ENCODE results near the gene SLC19A1.
"Not testable (repeated sequence)": the region's sequence is repeated elsewhere in the genome, so short reads cannot be mapped to it uniquely, and the experiment has no call there.

SLC19A1 gene

DNA sequence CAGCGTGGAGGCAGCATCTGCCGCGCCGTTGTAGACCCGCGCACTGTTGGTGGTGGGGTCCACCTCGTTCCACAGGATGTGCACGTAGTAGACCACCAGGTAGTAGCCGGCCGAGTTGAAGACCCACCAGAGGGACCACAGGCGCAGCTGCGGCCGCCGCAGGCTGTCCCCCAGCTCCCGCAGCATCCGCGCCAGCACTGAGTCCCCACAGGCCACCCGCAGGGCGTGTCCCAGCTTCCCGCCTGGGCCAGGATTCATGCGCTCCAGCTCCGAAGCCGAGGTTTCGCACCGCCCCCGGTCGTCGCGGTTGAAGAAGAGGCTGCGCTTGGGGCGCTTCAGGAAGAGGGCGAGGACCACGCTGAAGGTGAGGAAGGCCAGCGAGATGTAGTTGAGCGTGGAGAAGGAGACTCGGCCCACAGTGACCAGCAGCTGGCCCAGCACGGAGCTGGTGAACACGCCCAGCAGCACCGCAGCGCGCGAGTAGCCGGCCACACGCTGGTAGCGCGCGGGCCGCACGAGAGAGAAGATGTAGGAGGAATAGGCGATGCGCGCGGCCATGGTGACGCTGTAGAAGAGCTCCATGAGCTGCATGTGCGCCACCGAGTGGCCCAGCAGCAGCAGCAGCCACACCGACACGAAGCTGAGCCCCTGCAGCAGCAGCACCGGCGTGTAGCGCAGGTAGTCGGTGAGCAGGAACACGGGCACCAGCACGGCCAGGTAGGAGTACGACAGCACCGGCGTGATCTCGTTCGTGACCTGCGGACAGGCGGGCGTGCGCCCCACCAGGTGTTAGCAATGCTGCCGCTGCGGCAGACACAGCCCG, 10.6 kb downstream of the SLC19A1 start:
- DNase-seq = no peak

- DNase-seq = not testable (repeated sequence)
Measured at GRCh38 chr21:45531114-45531392, 11.2 kb downstream of the SLC19A1 start.

- no peak for DNase-seq
Measured at GRCh38 chr21:45530423-45531113, 11.7 kb downstream of the SLC19A1 start.

DNA sequence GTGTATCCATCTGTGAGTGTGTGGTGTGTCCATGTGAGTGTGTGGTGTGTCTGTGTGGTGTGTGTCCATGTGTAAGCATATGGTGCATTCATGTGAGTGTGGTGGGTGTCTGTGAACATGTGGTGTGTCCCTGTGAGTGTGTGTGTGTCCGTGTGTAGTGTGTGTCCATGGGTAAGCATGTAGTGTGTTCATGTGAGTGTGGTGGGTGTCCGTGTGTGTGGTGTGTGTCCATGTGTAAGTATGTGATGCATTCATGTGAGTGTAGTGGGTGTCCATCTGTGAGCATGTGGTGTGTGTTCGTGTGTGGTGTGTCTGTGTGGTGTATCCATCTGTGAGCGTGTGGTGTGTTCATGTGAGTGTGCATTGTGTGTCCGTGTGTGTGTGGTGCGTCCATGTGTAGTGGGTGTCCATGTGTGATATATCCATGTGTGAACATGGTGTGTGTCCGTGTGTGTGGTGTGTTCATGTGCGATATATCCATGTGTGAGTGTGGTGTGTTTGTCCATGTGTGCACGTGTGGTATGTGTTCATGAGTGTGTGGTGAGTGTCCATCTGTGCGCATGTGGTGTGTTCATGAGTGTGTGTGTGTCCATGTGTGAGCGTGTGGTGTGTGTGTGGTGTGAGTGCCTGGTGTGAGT, 12.3 kb downstream of the SLC19A1 start:
- DNase-seq = no peak

GRCh38 chr21:45528981-45529784, 13.1 kb downstream of the SLC19A1 start:
- DNase-seq = no peak

GRCh38 chr21:45528028-45528705, 14.1 kb downstream of the SLC19A1 start:
- no peak for DNase-seq

- not testable (repeated sequence) for DNase-seq
Measured at GRCh38 chr21:45527151-45527999, 14.9 kb downstream of the SLC19A1 start.

DNA sequence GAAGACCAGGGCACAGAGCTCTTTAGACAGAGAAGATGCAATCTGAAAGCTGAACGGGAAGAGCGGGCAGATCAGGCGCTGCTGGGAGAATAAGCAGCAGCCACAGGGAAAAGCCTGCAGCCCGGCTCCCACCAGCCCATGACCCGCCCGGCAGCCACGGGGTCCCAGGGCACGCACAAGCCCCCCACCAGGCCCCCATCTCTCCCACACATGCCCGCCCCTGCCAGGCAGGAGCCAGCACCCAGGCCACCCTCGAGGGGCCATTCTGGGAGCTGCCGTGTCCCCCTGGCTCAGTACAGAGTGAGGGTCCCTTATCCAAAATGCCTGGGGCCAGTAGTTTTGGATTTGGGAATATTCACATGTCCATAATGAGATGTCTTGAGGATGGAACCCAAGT, 16.3 kb downstream of the SLC19A1 start:
- DNase-seq = no peak

DNA sequence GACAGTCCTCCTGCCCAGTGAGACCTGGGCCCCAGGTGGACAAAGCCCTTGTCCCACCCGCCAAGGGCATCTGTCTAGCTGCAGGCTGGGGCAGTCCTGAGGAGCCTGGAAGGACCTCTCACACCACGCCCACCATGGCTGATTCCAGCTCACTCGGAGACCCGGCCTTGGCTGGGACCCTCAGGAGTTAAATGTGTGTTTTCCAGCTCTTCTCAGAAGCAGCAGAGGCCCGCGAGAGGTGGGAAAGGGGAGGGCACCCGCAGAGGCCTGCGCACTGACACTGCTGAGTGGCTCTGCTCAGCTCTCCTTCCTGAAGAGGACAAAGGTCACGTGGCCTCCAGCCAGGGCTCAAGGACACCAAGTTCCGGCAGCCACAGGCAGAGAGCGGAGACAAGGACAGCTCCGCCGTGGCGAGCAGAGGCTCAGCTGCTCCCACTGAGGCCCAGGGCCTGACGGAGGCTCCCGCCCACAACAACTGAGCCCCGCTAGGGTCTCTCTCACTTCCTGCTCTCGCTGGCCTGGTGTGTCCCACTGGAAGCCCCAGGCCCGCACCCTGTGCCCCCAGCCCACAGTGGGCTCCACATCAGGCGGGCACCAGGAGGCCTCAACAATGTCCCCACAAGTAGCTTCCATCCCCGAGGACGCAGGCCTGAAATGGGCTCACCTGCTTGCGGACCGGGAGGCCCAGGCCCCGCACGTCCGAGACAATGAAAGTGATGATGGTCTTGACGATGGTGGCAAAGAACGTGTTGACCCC, 16.9 kb downstream of the SLC19A1 start:
- DNase-seq = no peak

DNA sequence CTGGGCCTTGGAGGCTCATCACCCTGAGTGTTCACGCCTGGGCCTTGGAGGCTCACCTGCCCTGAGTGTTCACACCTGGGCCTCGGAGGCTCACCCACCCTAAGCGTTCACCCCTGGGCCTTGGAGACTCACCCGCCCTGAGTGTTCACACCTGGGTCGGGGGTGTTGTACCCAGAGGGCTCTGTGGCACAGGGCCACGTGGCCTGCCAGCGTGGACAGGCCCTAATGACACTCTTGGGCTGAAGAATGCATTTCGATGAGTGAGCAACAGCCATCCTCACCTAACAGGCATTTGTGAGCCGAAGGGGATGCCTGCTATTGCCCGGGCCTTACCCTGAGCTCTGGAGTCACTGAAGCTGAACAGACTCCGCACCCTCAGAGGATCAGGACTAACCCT, 17.5 kb downstream of the SLC19A1 start:
- DNase-seq = no peak

GRCh38 chr21:45523411-45524101, 18.7 kb downstream of the SLC19A1 start:
- no peak for DNase-seq

DNA sequence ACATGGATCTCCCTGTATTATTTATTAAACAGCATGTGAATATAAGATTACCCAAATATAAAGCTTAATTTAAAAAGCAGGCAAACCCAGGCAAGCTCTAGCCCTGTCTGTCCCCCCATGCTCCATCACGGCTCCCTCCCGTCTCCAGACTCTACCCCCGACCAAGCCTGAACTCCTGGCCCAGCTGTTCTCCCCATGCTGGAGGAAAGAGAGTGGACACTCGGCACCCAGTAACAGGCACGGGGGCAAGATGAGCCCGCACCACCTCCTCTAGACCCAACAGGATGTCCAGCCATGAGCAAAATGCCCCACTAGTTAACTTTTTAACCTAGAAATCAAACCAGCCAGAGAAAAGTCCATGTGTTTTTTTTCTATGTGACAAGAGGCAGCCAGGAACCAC, 19.3 kb downstream of the SLC19A1 start:
- no peak for DNase-seq

DNA sequence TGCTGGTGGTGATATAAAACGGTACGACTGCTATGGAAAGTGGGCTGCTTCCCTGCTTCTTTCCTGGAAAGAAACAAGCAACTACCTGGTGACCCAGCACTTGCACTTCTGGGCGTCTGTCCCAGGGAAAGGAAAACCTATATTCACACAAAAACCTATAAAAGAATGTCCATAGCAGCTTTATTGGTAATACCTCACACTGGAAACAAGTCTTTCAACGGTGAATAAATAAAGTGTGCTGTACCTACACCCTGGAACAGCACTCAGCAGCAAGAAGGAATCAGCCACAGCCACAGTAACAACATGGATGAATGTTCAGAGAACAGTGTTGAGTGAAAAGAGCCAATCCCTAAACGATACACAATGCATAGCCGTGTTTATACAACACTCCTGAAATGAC, 19.9 kb downstream of the SLC19A1 start:
- DNase-seq = no peak

DNA sequence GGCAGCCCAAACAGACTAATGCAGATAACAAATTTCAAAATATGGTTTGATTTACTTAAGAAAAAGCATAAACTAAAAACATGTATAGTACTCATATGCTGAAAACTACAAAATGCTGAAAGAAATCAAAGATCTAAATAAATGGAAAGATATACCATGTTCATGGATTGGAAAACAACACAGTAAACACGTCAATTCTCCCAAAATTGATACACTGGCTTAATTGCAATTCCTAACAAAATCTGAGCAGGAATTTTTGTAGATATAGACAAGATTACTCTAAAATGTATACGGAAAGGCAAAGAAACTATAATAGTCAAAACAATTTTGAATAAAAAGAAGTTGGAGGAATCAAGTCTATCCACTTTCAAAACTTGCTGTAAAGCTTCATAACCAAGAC, 21.0 kb downstream of the SLC19A1 start:
- DNase-seq = no peak

- DNase-seq = no peak
Measured at GRCh38 chr21:45519182-45519581, 23.1 kb downstream of the SLC19A1 start.

DNA sequence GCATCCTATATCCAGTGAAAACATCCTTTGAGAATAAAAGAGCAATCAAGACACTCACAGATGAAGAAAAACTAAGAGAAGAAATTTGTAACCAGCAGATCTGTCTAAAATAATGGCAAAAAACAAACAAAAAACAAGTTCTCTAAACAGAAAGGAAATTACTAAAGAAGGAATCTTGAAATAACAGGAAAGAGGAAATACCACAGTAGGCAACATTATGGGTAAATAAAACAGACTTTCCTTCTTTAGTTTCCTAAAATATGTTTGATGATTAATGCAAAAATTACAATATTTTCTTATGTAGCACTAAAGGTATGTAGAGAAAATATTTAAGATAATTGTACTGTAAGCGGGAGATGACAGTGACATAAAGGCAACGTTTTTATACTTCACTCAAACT, 23.5 kb downstream of the SLC19A1 start:
- no peak for DNase-seq

- no peak for DNase-seq
Measured at GRCh38 chr21:45517249-45518065, 24.8 kb downstream of the SLC19A1 start.

DNA sequence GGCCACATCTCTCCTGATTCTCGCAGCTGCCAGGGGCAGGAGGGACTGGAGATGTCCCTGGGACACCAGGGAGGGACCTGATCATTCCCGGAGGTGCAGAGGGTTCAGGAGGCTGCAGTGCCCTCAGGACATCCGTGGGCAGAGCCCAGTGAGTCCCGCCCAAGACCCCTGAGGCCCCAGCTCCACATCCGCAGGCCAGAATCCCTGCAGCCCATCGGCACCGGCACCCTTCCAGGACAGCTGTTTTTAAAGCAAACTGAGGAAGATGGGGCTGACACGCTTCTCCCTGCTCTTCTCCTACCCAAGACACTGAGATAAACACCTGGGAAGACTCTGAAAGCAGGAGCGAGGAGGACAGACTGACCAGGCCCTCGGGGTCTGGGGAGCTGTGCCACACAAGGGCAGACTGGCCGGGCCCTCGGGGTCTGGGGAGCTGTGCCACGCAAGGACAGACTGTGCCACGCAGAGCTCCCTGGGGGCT, 25.5 kb downstream of the SLC19A1 start:
- DNase-seq = no peak

- DNase-seq = no peak
Measured at GRCh38 chr21:45516071-45516670, 26.1 kb downstream of the SLC19A1 start.

All from stimulated activated CD4-positive, alpha-beta T cell treated with anti-CD3 and anti-CD28 coated beads, Interleukin-2, amount 100 ng/mL, for 48 hours (primary cell).